Fibroblast of lung (primary cell): ENCODE measurements around the gene FCMR.

Experiments used
- EZH2 ChIP-seq: IDR thresholded peaks from 2 replicates; pipeline ENCODE4 v1.5.1; 2012; ENCODE audit warnings: low read length, control low read depth, mild to moderate bottlenecking; ENCODE audit errors: missing control alignments
- TF ChIP-seq, protein P1 (sequence below), 2 donors: IDR thresholded peaks in 1 of 2; conservative IDR thresholded peaks in 1 of 2; 1 replicate in 1 of 2; 2 replicates in 1 of 2; pipeline ENCODE4 v1.5.1; 2011 to 2012; ENCODE audit warnings: low read length in 2 of 2, control low read depth in 1 of 2, inconsistent platforms in 1 of 2, low read depth in 1 of 2, mild to moderate bottlenecking in 1 of 2

GRCh38 chr1:206971029-206971655 lies 49.4 kb upstream of the FCMR start:
- TF ChIP-seq, protein P1, sequence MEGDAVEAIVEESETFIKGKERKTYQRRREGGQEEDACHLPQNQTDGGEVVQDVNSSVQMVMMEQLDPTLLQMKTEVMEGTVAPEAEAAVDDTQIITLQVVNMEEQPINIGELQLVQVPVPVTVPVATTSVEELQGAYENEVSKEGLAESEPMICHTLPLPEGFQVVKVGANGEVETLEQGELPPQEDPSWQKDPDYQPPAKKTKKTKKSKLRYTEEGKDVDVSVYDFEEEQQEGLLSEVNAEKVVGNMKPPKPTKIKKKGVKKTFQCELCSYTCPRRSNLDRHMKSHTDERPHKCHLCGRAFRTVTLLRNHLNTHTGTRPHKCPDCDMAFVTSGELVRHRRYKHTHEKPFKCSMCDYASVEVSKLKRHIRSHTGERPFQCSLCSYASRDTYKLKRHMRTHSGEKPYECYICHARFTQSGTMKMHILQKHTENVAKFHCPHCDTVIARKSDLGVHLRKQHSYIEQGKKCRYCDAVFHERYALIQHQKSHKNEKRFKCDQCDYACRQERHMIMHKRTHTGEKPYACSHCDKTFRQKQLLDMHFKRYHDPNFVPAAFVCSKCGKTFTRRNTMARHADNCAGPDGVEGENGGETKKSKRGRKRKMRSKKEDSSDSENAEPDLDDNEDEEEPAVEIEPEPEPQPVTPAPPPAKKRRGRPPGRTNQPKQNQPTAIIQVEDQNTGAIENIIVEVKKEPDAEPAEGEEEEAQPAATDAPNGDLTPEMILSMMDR (conservative IDR thresholded peaks at IDR 0.05 in 1 of 2, IDR thresholded peaks at IDR 0.05 in 1 of 2; ENCODE audit: low read depth in 1 of 2, low read length in 2 of 2), result no peak
- TF ChIP-seq EZH2, result no peak
